Uterus (tissue), 2 donors: ENCODE data around the gene CCDC186.

Experiments
- CTCF ChIP-seq, 4 experiments: fragments of 200-600 bp in 2 of 4; fragments of 450-650 bp in 2 of 4; sonication (generic) in 2 of 4; IDR thresholded peaks; one replicate each; pipeline ENCODE4 v1.5.1; 2016 to 2019; ENCODE audit warnings: antibody characterized with exemption in 4 of 4, mild to moderate bottlenecking in 2 of 4, moderate library complexity in 1 of 4
- POLR2A ChIP-seq, 2 donors: fragments of 450-650 bp; IDR thresholded peaks; one replicate each; pipeline ENCODE4 v1.6.1; 2016; ENCODE audit warnings: antibody characterized with exemption in 2 of 2, mild to moderate bottlenecking in 1 of 2, moderate library complexity in 1 of 2

- TF ChIP-seq CTCF (IDR thresholded peaks at IDR 0.05) = no peak
- no peak for TF ChIP-seq POLR2A (IDR thresholded peaks at IDR 0.05)
Measured at GRCh38 chr10:114176511-114176910, 2.5 kb upstream of the CCDC186 start.
